HEK293T (cell line): Measurements from ENCODE around the gene BTBD9.

ENCODE experiments used
- BHLHE40 ChIP-seq: fragments of 450-650 bp; IDR thresholded peaks from 2 replicates; pipeline ENCODE4 v1.6.1; 2016; ENCODE audit warnings: mild to moderate bottlenecking, moderate library complexity, borderline replicate concordance
- FOXK2 ChIP-seq: fragments of 450-650 bp; IDR thresholded peaks from 2 replicates; pipeline ENCODE4 v1.6.1; 2016; ENCODE audit warnings: mild to moderate bottlenecking

DNA sequence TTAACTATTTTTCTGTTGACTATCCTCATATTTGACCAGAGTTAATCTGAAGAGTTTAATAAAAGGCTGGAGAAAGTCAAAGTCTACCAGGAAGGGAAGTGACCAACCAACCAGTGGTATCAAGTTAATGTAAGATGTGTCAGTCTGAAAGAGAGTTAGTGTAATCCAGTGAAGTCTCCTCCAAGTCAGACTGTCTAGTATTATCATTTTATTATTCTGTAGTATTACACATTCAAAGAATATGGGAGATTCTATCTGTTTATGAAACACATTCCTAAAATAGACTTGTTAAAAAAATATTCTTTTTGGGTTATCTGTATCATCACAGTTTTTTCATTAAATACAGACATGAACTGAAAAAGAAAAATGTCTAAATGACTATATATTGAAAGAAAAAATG is 194.4 kb downstream of the BTBD9 start:
- no peak for TF ChIP-seq FOXK2
- TF ChIP-seq BHLHE40: no peak
